ENCODE data around the gene NODAL.

NODAL gene

GRCh38 chr10:70465278-70465677 lies 23.8 kb upstream of the NODAL start:
- H3K27me3 ChIP-seq (ENCODE audit: insufficient read depth, poor library complexity, severe bottlenecking): peaks cover 24% of the 10 kb centered on the region
- ATAC-seq (ENCODE audit: low read depth) (no peak), DNase-seq (ENCODE audit: low spot score) (no peak)
- no peaks in the 10 kb centered on the region for H3K4me1 ChIP-seq (ENCODE audit: insufficient read depth, poor library complexity, severe bottlenecking)
- H3K27ac ChIP-seq (ENCODE audit: poor library complexity, severe bottlenecking): no peak overlapping the region
- TF ChIP-seq CTCF (IDR thresholded peaks at IDR 0.05; ENCODE audit: poor library complexity, severe bottlenecking): no peak
- H3K9me3 ChIP-seq (ENCODE audit: severe bottlenecking): no peaks in the 10 kb centered on the region
- H3K4me3 ChIP-seq (ENCODE audit: severe bottlenecking): no peak overlapping the region
- no peaks in the 10 kb centered on the region for H3K36me3 ChIP-seq (ENCODE audit: low read depth)

DNA sequence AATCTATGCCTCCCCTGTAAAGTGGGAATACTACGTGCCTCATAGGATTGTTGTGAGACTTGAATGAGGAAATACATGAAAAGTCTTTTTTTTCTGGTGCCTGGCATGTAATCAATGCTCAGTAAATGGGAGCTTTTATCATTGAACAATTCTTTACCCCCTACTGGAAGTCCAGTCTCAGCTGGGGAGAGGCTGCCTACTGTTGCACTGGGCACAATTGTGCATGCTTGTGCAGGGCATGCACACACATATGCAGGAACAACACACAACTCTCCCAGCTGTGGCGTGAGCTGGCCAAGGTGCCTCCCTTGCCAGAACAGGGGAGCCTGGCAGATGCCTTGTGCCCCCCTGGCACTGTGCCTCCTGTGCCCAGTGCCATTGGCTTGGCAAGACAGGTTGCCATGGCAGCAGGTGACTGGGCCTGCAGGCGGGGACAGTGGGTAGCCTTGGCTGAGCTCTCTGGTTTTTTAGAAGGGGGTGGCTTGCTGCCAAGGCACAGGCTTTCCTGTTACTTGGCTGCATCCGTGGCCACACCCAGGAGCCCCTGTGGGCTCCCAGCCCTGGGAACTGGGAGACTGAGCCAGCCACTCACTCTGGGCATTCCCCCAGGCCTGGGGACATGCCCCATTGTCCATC lies 21.0 kb upstream of the NODAL start:
- no peak for TF ChIP-seq CTCF (IDR thresholded peaks at IDR 0.05; ENCODE audit: poor library complexity, severe bottlenecking)
- Histone ChIP-seq H3K36me3 (ENCODE audit: low read depth) (no peaks in the 10 kb centered on the region), H3K4me3 (ENCODE audit: severe bottlenecking) (no peak overlapping the region), H3K4me1 (ENCODE audit: insufficient read depth, poor library complexity, severe bottlenecking) (no peaks in the 10 kb centered on the region), H3K9me3 (ENCODE audit: severe bottlenecking) (no peaks in the 10 kb centered on the region), H3K27ac (ENCODE audit: poor library complexity, severe bottlenecking) (no peak overlapping the region), H3K27me3 (ENCODE audit: insufficient read depth, poor library complexity, severe bottlenecking) (peaks cover 20% of the 10 kb centered on the region)
- ATAC-seq (ENCODE audit: low read depth) (no peak), DNase-seq (ENCODE audit: low spot score) (no peak)

- Histone ChIP-seq H3K9me3 (ENCODE audit: severe bottlenecking) (no peaks in the 10 kb centered on the region), H3K4me1 (ENCODE audit: insufficient read depth, poor library complexity, severe bottlenecking) (no peaks in the 10 kb centered on the region), H3K27me3 (ENCODE audit: insufficient read depth, poor library complexity, severe bottlenecking) (peaks cover 18% of the 10 kb centered on the region), H3K4me3 (ENCODE audit: severe bottlenecking) (no peak overlapping the region), H3K36me3 (ENCODE audit: low read depth) (no peaks in the 10 kb centered on the region), H3K27ac (ENCODE audit: poor library complexity, severe bottlenecking) (no peak overlapping the region)
- ATAC-seq (ENCODE audit: low read depth) (peak; percentile 65), DNase-seq (ENCODE audit: low spot score) (no peak)
- TF ChIP-seq CTCF (IDR thresholded peaks at IDR 0.05; ENCODE audit: poor library complexity, severe bottlenecking): peak; percentile 87
These were observed 20.2 kb upstream of the NODAL start for GRCh38 chr10:70461397-70462348.

- no peaks in the 10 kb centered on the region for H3K4me1 ChIP-seq (ENCODE audit: insufficient read depth, poor library complexity, severe bottlenecking)
- ATAC-seq (ENCODE audit: low read depth): no peak
- H3K27me3 ChIP-seq (ENCODE audit: insufficient read depth, poor library complexity, severe bottlenecking): peaks cover 10% of the 10 kb centered on the region
- no peaks in the 10 kb centered on the region for H3K36me3 ChIP-seq (ENCODE audit: low read depth)
- no peaks in the 10 kb centered on the region for H3K9me3 ChIP-seq (ENCODE audit: severe bottlenecking)
- DNase-seq (ENCODE audit: low spot score): no peak
- H3K4me3 ChIP-seq (ENCODE audit: severe bottlenecking): no peak overlapping the region
- TF ChIP-seq CTCF (IDR thresholded peaks at IDR 0.05; ENCODE audit: poor library complexity, severe bottlenecking): no peak
- no peak overlapping the region for H3K27ac ChIP-seq (ENCODE audit: poor library complexity, severe bottlenecking)
These were observed 18.5 kb upstream of the NODAL start for GRCh38 chr10:70459774-70460490.

All from RWPE2 (cell line).